ENCODE data around the gene ZMYND8. TPM values are rescaled to one million over a fixed set of nuclear protein-coding genes. Genes with fewer than 3 reads are reported as not detected.

The ZMYND8 gene
- total RNA-seq, 4 donors from 2014 or later: 32.2 to 78.9 (median 54.4) TPM

DNA sequence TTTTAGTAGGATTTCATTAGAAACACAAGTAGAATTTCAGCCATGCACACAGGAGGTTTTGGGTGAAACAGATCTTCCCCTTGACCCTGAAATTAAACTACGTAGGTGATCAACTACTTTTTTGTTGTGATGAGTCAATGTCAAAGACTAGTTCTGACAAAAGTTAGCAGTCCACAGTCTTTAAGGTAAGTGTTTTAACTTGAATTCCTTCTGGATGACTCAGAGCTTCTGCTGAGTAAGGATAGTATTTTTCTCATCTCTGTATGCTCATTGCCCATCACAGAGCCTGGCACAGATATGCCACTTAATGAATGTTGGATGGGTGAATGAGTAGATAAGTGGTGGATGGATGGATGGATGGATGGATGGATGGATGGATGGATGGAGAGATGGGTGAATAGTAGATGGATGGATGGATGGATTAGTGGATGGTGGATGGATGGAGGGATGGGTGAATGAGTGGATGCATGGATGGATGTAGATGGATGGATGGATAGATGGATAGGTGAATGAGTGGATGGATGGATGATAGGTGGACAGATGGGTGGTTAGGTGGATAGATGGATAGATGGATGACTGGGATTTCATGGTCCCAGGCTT, 165.3 kb downstream of the ZMYND8 start:
- no peaks in the 10 kb centered on the region for H3K36me3 ChIP-seq
- no peak for ATAC-seq
- H3K4me3 ChIP-seq: no peak overlapping the region
- H3K27me3 ChIP-seq: no peaks in the 10 kb centered on the region
- TF ChIP-seq, protein P1, sequence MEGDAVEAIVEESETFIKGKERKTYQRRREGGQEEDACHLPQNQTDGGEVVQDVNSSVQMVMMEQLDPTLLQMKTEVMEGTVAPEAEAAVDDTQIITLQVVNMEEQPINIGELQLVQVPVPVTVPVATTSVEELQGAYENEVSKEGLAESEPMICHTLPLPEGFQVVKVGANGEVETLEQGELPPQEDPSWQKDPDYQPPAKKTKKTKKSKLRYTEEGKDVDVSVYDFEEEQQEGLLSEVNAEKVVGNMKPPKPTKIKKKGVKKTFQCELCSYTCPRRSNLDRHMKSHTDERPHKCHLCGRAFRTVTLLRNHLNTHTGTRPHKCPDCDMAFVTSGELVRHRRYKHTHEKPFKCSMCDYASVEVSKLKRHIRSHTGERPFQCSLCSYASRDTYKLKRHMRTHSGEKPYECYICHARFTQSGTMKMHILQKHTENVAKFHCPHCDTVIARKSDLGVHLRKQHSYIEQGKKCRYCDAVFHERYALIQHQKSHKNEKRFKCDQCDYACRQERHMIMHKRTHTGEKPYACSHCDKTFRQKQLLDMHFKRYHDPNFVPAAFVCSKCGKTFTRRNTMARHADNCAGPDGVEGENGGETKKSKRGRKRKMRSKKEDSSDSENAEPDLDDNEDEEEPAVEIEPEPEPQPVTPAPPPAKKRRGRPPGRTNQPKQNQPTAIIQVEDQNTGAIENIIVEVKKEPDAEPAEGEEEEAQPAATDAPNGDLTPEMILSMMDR (IDR thresholded peaks at IDR 0.05): no peak
- TF ChIP-seq EP300 (IDR thresholded peaks at IDR 0.05) (no peak), POLR2A (IDR thresholded peaks at IDR 0.05) (no peak), POLR2AphosphoS5 (IDR thresholded peaks at IDR 0.05) (no peak)
- no peaks in the 10 kb centered on the region for H3K9me3 ChIP-seq
- H3K27ac ChIP-seq: no peak overlapping the region
- WGBS, 2 donors (ENCODE audit: low coverage in 1 of 2): 100% methylated on average over 1 of the region's 1 CpG
- H3K4me1 ChIP-seq: peaks cover 0 to 3% (median 0%) of the 10 kb centered on the region in 3 donors

GRCh38 chr20:47189060-47189459, 167.4 kb downstream of the ZMYND8 start:
- WGBS, 2 donors (ENCODE audit: low coverage in 1 of 2): 56 to 78% methylated on average over 4 to 11 of the region's 11 CpGs
- TF ChIP-seq POLR2AphosphoS5 (IDR thresholded peaks at IDR 0.05) (no peak), POLR2A (IDR thresholded peaks at IDR 0.05) (no peak), EP300 (IDR thresholded peaks at IDR 0.05) (no peak)
- TF ChIP-seq, protein P1 (IDR thresholded peaks at IDR 0.05): no peak
- Histone ChIP-seq H3K27me3 (no peaks in the 10 kb centered on the region), H3K9me3 (no peaks in the 10 kb centered on the region), H3K36me3 (no peaks in the 10 kb centered on the region), H3K4me3 (no peak overlapping the region), H3K27ac (no peak overlapping the region), H3K4me1 (no peaks in the 10 kb centered on the region)
- ATAC-seq: no peak

DNA sequence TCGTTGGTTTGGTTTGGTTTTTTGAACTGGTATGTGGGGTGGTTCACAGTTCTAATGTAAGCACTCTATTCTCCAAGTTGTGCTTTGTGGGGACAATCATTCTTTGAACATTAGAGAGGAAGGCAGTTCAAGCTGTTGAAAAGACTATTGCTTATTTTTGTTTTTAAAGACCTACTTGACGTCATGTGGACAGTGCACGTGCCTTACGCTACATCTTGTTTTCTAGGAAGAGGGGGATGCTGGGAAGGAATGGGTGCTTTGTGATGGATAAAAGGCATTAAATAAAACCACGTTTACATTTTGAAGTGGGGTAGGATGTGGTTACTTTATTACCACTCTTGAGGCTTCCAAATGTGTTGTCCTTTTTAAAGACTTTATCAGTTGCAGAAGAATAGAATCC, 168.0 kb downstream of the ZMYND8 start:
- no peak for ATAC-seq
- TF ChIP-seq POLR2AphosphoS5 (IDR thresholded peaks at IDR 0.05) (no peak), EP300 (IDR thresholded peaks at IDR 0.05) (no peak), POLR2A (IDR thresholded peaks at IDR 0.05) (no peak)
- TF ChIP-seq, protein P1 (IDR thresholded peaks at IDR 0.05): no peak
- H3K27ac ChIP-seq: no peak overlapping the region
- H3K4me1 ChIP-seq: no peaks in the 10 kb centered on the region
- no peak overlapping the region for H3K4me3 ChIP-seq
- no peaks in the 10 kb centered on the region for H3K36me3 ChIP-seq
- H3K27me3 ChIP-seq: no peaks in the 10 kb centered on the region
- no peaks in the 10 kb centered on the region for H3K9me3 ChIP-seq
- 51 to 73% methylated on average over 5 of the region's 5 CpGs for WGBS, 2 donors (ENCODE audit: low coverage in 1 of 2)

DNA sequence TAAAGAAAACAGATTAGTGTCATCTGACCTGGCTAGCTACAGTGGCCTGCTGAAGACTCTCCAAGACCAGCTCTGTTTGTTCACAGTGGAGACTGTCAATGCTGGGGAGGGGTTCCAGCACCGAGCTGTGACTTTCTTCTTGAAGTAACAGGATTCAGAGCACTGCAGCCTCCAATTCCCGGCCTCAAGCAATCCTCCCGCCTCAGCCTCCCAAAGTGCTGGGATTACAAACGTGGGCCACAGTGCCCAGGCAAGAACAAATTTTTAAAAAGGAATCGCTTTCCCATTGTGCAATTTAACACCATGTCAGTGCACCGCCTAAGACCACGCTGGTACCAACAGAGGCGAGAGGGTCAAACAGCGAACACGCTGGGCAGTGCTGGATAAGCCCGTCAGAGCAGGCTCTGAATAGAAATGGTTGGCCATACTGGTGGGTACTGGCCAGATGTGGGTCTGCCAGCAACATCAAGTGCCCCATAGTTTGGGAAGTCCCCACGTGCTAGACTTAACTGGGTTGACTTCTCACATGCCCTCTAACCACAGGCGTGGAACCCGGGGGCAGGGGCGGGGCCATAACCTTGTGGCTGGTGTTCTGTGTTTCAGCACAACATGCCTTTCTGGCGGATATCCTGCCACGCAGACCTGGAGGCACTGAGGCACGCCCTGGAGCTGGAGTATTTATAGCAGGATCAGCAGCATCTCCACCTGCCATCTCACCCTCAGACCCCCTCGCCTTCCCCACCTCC, 168.9 kb downstream of the ZMYND8 start:
- Histone ChIP-seq H3K9me3 (no peaks in the 10 kb centered on the region), H3K4me3 (no peak overlapping the region), H3K36me3 (no peaks in the 10 kb centered on the region), H3K27ac (no peak overlapping the region), H3K27me3 (no peaks in the 10 kb centered on the region), H3K4me1 (no peaks in the 10 kb centered on the region)
- WGBS, 2 donors (ENCODE audit: low coverage in 1 of 2): 60 to 93% methylated on average over 1 to 4 of the region's 19 CpGs
- no peak for TF ChIP-seq EP300 (IDR thresholded peaks at IDR 0.05)
- no peak for ATAC-seq

DNA sequence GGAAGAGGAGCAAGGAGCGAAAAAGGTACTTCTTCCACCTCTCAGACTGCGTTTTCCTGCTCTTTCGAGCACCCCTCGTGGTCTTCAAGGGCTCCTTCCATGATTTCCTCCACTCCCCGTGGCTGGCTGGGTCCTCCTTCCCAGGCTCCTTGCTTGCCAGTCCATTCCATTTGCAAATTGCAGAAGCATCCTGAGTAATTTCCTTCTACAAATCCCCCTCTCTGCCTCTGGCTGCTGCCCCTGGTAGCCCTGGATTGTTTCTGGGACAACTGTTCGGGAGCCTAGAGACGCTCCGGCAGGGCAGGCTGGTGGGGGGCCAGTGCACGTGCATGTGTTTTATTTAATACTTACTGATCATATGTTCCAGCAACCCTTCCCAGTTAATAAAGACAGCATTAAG, 173.1 kb downstream of the ZMYND8 start:
- no peak overlapping the region for H3K27ac ChIP-seq
- no peaks in the 10 kb centered on the region for H3K4me1 ChIP-seq
- no peaks in the 10 kb centered on the region for H3K9me3 ChIP-seq
- H3K27me3 ChIP-seq: no peaks in the 10 kb centered on the region
- peaks cover 0 to 7% of the 10 kb centered on the region in 2 donors for H3K36me3 ChIP-seq
- TF ChIP-seq POLR2A (IDR thresholded peaks at IDR 0.05): no peak
- no peak for TF ChIP-seq EP300 (IDR thresholded peaks at IDR 0.05)
- no peak for TF ChIP-seq POLR2AphosphoS5 (IDR thresholded peaks at IDR 0.05)
- TF ChIP-seq, protein P1 (IDR thresholded peaks at IDR 0.05): no peak
- WGBS, 2 donors (ENCODE audit: low coverage in 1 of 2): 53 to 60% methylated on average over 8 to 9 of the region's 9 CpGs
- ATAC-seq: no peak
- no peak overlapping the region for H3K4me3 ChIP-seq
